K562 (cell line): ENCODE results near the gene FAM186B. TPM values are rescaled to one million over a fixed set of nuclear protein-coding genes. Genes with fewer than 3 reads are reported as not detected.

ENCODE experiments used
- ATAC-seq: fragments of 200-7000 bp; cut with Tn5 transposase; 3 replicates; pipeline ENCODE4 v1.9.1; 2020; ENCODE audit warnings: moderate library complexity
- BruUV-seq: library from RNA; stranded (reverse); fragments of 400-500 nt; replicated peaks from 2 replicates; lab custom pipeline; 2021; lab: Mats Ljungman, UMichigan
- CTCF ChIA-PET: fragments of 300-600 bp; formaldehyde crosslinking; extraction: SDS; loops from one replicate; lab custom pipeline; 2021; ENCODE audit warnings: low intra/inter-chr PET ratio; lab: Yijun Ruan, JAX
- POLR2A ChIA-PET: fragments of 300-600, 350-650 bp; sonication (Branson Sonifier 250); formaldehyde crosslinking; extraction: SDS; loops from one replicate; lab custom pipeline; 2021; ENCODE audit warnings: antibody characterized with exemption, inconsistent platforms; lab: Yijun Ruan, JAX
- DNase-seq, 4 experiments: peaks; one replicate each; pipeline versions ENCODE4 v3.0.0 to v3.0.0-alpha.2; 2011 to 2018; ENCODE audit warnings: low spot score in 3 of 4, mixed read lengths in 3 of 4; ENCODE audit errors: extremely low read depth in 1 of 4
- FAIRE-seq: peaks from 2 replicates; lab custom pipeline; 2011; peaks lifted over from hg19 to GRCh38; lab: Jason Lieb, UNC
- H2AFZ ChIP-seq: 2 replicates; pipeline ENCODE4 v1.6.0; 2011; ENCODE audit warnings: low read depth, low read length, control low read depth, inconsistent platforms
- H3K27ac ChIP-seq: fragments of 200-600 bp; 3 replicates; pipeline ENCODE4 v1.8.0; 2011; ENCODE audit warnings: low read depth, mild to moderate bottlenecking, control low read depth, inconsistent platforms, low read length, moderate library complexity, mixed read lengths; ENCODE audit errors: extremely low read depth
- H3K27me3 ChIP-seq, 2 experiments: fragments of 300-600 bp in 1 of 2; 2 replicates in 1 of 2; 3 replicates in 1 of 2; pipeline versions ENCODE4 v1.6.0 to v1.8.0; 2011; ENCODE audit warnings: inconsistent platforms in 2 of 2, low read length in 2 of 2, mild to moderate bottlenecking in 1 of 2, mixed read lengths in 1 of 2, moderate library complexity in 1 of 2; ENCODE audit not compliant: control insufficient read depth in 2 of 2, insufficient read depth in 2 of 2
- H3K36me3 ChIP-seq: fragments of 300-600 bp; 3 replicates; pipeline ENCODE4 v1.8.0; 2011; ENCODE audit warnings: mild to moderate bottlenecking, low read length, inconsistent platforms; ENCODE audit not compliant: control insufficient read depth, insufficient read depth
- H3K4me1 ChIP-seq, 2 experiments: fragments of 200-600 bp in 1 of 2; replicated peaks in 1 of 2; 2 replicates in 1 of 2; 3 replicates in 1 of 2; pipeline versions ENCODE4 v1.5.1 to v1.8.0; 2011; ENCODE audit warnings: inconsistent platforms in 2 of 2, low read length in 2 of 2, mild to moderate bottlenecking in 1 of 2, mixed read lengths in 1 of 2, moderate library complexity in 1 of 2; ENCODE audit not compliant: control insufficient read depth in 2 of 2, insufficient read depth in 2 of 2
- H3K4me2 ChIP-seq: 2 replicates; pipeline ENCODE4 v1.6.1; 2011; ENCODE audit warnings: low read length, control low read depth, inconsistent platforms, mixed read lengths; ENCODE audit not compliant: insufficient read depth
- H3K4me3 ChIP-seq: fragments of 200-600 bp; sonication (generic), shearing (Covaris generic); 2 replicates; pipeline ENCODE4 v1.5.1; 2016; ENCODE audit warnings: control low read depth, inconsistent platforms
- H3K79me2 ChIP-seq: fragments of 200-600 bp; 3 replicates; pipeline ENCODE4 v1.8.0; 2011; ENCODE audit warnings: low read length, inconsistent platforms; ENCODE audit not compliant: control insufficient read depth, insufficient read depth
- H3K9ac ChIP-seq, 2 experiments: 2 replicates each; pipeline versions ENCODE4 v1.6.0 to v1.6.1; 2011; ENCODE audit warnings: low read depth in 2 of 2, low read length in 2 of 2, control low read depth in 1 of 2, inconsistent platforms in 1 of 2, mild to moderate bottlenecking in 1 of 2, mixed read lengths in 1 of 2; ENCODE audit not compliant: insufficient read depth in 1 of 2
- H3K9me1 ChIP-seq: one replicate; pipeline ENCODE4 v1.6.0; 2011; ENCODE audit warnings: inconsistent platforms, mild to moderate bottlenecking, low read length, moderate library complexity; ENCODE audit not compliant: control insufficient read depth, insufficient read depth
- H3K9me3 ChIP-seq: replicated peaks from 2 replicates; pipeline ENCODE4 v1.5.1; 2011; ENCODE audit warnings: low read depth, low read length, inconsistent platforms; ENCODE audit not compliant: control insufficient read depth, insufficient read depth
- H4K20me1 ChIP-seq: replicated peaks from 2 replicates; pipeline ENCODE4 v1.6.1; 2011; ENCODE audit warnings: low read length, inconsistent platforms, mixed read lengths; ENCODE audit not compliant: control insufficient read depth, insufficient read depth
- NFYB ChIP-seq: IDR thresholded peaks from 2 replicates; pipeline ENCODE4 v1.6.1; 2011; ENCODE audit warnings: mild to moderate bottlenecking, moderate library complexity; ENCODE audit not compliant: insufficient read length; ENCODE audit errors: extremely low read depth
- PHF21A ChIP-seq: fragments of 450-650 bp; IDR thresholded peaks from 2 replicates; pipeline ENCODE4 v1.6.1; 2017; ENCODE audit warnings: low read depth, borderline replicate concordance
- POLR2B ChIP-seq: fragments of 450-650 bp; IDR thresholded peaks from 2 replicates; pipeline ENCODE4 v1.6.1; 2018; ENCODE audit warnings: low read depth; ENCODE audit not compliant: partially characterized antibody
- RBM14 ChIP-seq: fragments of 200-400 bp; formaldehyde crosslinking; IDR thresholded peaks from 2 replicates; pipeline ENCODE4 v1.6.1; 2018; ENCODE audit warnings: low read depth, mild to moderate bottlenecking, low read length, moderate library complexity, borderline replicate concordance; ENCODE audit not compliant: insufficient read depth
- SREBF2 ChIP-seq: sonication (generic); formaldehyde crosslinking; IDR thresholded peaks from 2 replicates; pipeline ENCODE4 v1.4.0; 2020; ENCODE audit warnings: mild to moderate bottlenecking, missing genetic modification reagents
- ZNF57 ChIP-seq: fragments of 450-650 bp; formaldehyde crosslinking; IDR thresholded peaks from 2 replicates; pipeline ENCODE4 v1.4.0; 2020; ENCODE audit warnings: mild to moderate bottlenecking, moderate library complexity
- ZNF589 ChIP-seq: fragments of 200-800 bp; sonication (Bioruptor generic); IDR thresholded peaks from 2 replicates; pipeline ENCODE4 v1.6.1; 2016; ENCODE audit warnings: low read depth, missing genetic modification characterization, missing compliant biosample characterization
- ZNF785 ChIP-seq: fragments of 250-450 bp; sonication (Bioruptor Pico); IDR thresholded peaks from 2 replicates; pipeline ENCODE4 v1.4.0; 2020; ENCODE audit warnings: mild to moderate bottlenecking
- WGBS: fragments of 100-300 bp; shearing (Covaris generic); methylation state at CpG from one replicate; pipeline ENCODE4 v1.1.6; 2016; ENCODE audit warnings: low coverage, mixed read lengths; ENCODE audit not compliant: insufficient coverage; ENCODE audit errors: missing lambda C conversion rate; 5-methylcytosine and 5-hydroxymethylcytosine counted together
- in situ Hi-C: fragments of 300-500 bp; cut with MboI; formaldehyde crosslinking; loops from 4 replicates; pipeline ENCODE4 v1.15.0; 2018; ENCODE audit warnings: inconsistent platforms, mixed read lengths
- intact Hi-C: fragments of 100-400 bp; cut with micrococcal nuclease; formaldehyde crosslinking; loops from 2 replicates; pipeline ENCODE4 v1.14.2; 2022
- polyA plus RNA-seq, 8 experiments: library from polyadenylated mRNA; depleted of rRNA in 4 of 8; stranded (reverse) in 5 of 8; unstranded in 3 of 8; fragments of >200 nt; fragmentation: Nextera tagmentation in 2 of 8; fragmentation: Illumina TruSeq in 1 of 8; extraction: Ambion mirVana in 2 of 8; extraction: Trizol in 1 of 8; gene quantifications; 2 replicates each; pipeline versions ENCODE4 v1.2.1 to v1.2.3, GENCODE V29; 2011 to 2014; ENCODE audit warnings: inconsistent platforms in 1 of 8, missing spikeins in 1 of 8
- total RNA-seq, 7 experiments: library from RNA; depleted of rRNA in 6 of 7; stranded (reverse); fragments of >200 nt in 6 of 7; fragmentation: Illumina TruSeq in 2 of 7; extraction: Trizol in 2 of 7; gene quantifications; 2 replicates each; pipeline versions ENCODE4 v1.2.1 to v1.2.3, GENCODE V29; 2011 to 2021; ENCODE audit warnings: low replicate concordance in 1 of 7
- TF ChIP-seq, protein P1 (sequence below): fragments of 450-650 bp; formaldehyde crosslinking; IDR thresholded peaks from 2 replicates; pipeline ENCODE4 v1.4.0; 2020; ENCODE audit warnings: mild to moderate bottlenecking, moderate library complexity
- TF ChIP-seq, protein P2 (sequence below): sonication (generic); formaldehyde crosslinking; IDR thresholded peaks from 2 replicates; pipeline ENCODE4 v1.8.0; 2022; ENCODE audit warnings: missing genetic modification reagents, mild to moderate bottlenecking, moderate library complexity, borderline replicate concordance
- TF ChIP-seq, protein P3 (sequence below): fragments of 250-450 bp; sonication (Bioruptor Pico); IDR thresholded peaks from 2 replicates; pipeline ENCODE4 v1.5.0; 2021; ENCODE audit warnings: mild to moderate bottlenecking, borderline replicate concordance
- TF ChIP-seq, protein P4 (sequence below): fragments of 450-650 bp; IDR thresholded peaks from 2 replicates; pipeline ENCODE4 v1.6.1; 2017; ENCODE audit warnings: antibody characterized with exemption, mild to moderate bottlenecking

The FAM186B gene
- total and polyA plus RNA-seq, 9 of the 15 experiments (the other 6 are each of a cell fraction or from before 2014, with no cell fraction given) = 0.07 to 0.42 (median 0.15) TPM

DNA sequence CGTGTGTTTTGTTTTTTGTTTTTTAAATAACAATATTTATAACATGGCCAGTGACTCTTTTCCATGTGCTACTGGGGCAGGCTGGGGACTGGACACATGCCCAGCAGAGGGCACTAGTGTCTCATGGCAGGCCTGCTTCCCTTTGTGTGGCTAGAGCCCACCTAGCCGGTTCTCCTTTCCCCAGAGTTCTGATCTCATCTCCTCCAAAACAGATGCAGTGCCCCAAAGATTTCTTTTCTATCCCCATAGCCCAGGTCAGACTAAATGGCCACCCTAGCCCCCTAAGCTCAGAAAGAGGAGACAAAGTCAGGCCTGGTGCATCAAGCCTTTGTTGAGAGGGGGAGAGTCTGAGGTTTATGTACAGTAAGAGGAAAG lies 39.2 kb upstream of the FAM186B start:
- no peaks in the 10 kb centered on the region for H3K27me3 ChIP-seq
- peak; percentile 92 for FAIRE-seq
- H3K4me1 ChIP-seq = peaks cover 0 to 16% of the 10 kb centered on the region in 2 experiments; a peak in 3 of 5 replicates
- no peaks in the 10 kb centered on the region for H3K9me3 ChIP-seq
- 0 out of 3 replicates have a peak overlapping the region, but pooled peaks have one; percentile 25 for H3K27ac ChIP-seq
- peak overlapping the region in 1 of 2 experiments; percentile 80; a peak in 2 of 4 replicates for H3K9ac ChIP-seq
- no peaks in the 10 kb centered on the region for H3K9me1 ChIP-seq
- H3K4me3 ChIP-seq = no peak overlapping the region
- no TSS peak for BruUV-seq
- H2AFZ ChIP-seq = 0 out of 2 replicates have a peak overlapping the region, but pooled peaks have one; percentile 30
- DNase-seq = peak; percentile 83 to 91 (median 87)
- ChIA-PET POLR2A (interaction anchor here (1.1 to 1.5 kb wide), 3 partner anchors 10 to 105 kb away, joined by 3 to 5 read pairs (median 3); partner anchors contain the start of gene TMBIM6), CTCF (interaction anchor here (0.6 to 3.3 kb wide), 5 partner anchors 63 to 549 kb away, joined by 3 to 66 read pairs (median 4); partner anchors contain the start of genes FMNL3 and TMBIM6)
- in situ Hi-C loops = loop anchor here (5.0 kb wide), 2 partner anchors 63 to 193 kb away; partner anchors contain the start of gene FMNL3
- H4K20me1 ChIP-seq = no peaks in the 10 kb centered on the region
- ATAC-seq = peak; percentile 95
- 14% methylated on average over 2 of the region's 2 CpGs for WGBS
- intact Hi-C loops = loop anchor here (1.0 to 5.0 kb wide), 4 partner anchors 63 to 193 kb away; partner anchors contain the start of gene FMNL3
- no peak overlapping the region for H3K4me2 ChIP-seq
- H3K79me2 ChIP-seq = no peaks in the 10 kb centered on the region
- H3K36me3 ChIP-seq = peaks cover 13% of the 10 kb centered on the region; the same call in 2 of the 3 replicates
- TF ChIP-seq ZNF57 (CRISPR knock-in tag) = no peak
- TF ChIP-seq PHF21A = no peak
- TF ChIP-seq RBM14 = no peak
- no peak for TF ChIP-seq NFYB
- TF ChIP-seq, protein P1, sequence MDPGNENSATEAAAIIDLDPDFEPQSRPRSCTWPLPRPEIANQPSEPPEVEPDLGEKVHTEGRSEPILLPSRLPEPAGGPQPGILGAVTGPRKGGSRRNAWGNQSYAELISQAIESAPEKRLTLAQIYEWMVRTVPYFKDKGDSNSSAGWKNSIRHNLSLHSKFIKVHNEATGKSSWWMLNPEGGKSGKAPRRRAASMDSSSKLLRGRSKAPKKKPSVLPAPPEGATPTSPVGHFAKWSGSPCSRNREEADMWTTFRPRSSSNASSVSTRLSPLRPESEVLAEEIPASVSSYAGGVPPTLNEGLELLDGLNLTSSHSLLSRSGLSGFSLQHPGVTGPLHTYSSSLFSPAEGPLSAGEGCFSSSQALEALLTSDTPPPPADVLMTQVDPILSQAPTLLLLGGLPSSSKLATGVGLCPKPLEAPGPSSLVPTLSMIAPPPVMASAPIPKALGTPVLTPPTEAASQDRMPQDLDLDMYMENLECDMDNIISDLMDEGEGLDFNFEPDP = no peak
- TF ChIP-seq, protein P2, sequence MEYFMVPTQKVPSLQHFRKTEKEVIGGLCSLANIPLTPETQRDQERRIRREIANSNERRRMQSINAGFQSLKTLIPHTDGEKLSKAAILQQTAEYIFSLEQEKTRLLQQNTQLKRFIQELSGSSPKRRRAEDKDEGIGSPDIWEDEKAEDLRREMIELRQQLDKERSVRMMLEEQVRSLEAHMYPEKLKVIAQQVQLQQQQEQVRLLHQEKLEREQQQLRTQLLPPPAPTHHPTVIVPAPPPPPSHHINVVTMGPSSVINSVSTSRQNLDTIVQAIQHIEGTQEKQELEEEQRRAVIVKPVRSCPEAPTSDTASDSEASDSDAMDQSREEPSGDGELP (CRISPR knock-in tag) = peak; percentile 20; the same call in 1 of the 2 replicates
- TF ChIP-seq ZNF785 (CRISPR knock-in tag) = no peak
- TF ChIP-seq POLR2B = no peak
- TF ChIP-seq, protein P3, sequence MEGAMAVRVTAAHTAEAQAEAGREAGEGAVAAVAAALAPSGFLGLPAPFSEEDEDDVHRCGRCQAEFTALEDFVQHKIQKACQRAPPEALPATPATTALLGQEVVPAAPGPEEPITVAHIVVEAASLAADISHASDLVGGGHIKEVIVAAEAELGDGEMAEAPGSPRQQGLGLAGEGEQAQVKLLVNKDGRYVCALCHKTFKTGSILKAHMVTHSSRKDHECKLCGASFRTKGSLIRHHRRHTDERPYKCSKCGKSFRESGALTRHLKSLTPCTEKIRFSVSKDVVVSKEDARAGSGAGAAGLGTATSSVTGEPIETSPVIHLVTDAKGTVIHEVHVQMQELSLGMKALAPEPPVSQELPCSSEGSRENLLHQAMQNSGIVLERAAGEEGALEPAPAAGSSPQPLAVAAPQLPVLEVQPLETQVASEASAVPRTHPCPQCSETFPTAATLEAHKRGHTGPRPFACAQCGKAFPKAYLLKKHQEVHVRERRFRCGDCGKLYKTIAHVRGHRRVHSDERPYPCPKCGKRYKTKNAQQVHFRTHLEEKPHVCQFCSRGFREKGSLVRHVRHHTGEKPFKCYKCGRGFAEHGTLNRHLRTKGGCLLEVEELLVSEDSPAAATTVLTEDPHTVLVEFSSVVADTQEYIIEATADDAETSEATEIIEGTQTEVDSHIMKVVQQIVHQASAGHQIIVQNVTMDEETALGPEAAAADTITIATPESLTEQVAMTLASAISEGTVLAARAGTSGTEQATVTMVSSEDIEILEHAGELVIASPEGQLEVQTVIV (CRISPR knock-in tag) = no peak
- TF ChIP-seq ZNF589 (CRISPR knock-in tag) = no peak
- TF ChIP-seq, protein P4, sequence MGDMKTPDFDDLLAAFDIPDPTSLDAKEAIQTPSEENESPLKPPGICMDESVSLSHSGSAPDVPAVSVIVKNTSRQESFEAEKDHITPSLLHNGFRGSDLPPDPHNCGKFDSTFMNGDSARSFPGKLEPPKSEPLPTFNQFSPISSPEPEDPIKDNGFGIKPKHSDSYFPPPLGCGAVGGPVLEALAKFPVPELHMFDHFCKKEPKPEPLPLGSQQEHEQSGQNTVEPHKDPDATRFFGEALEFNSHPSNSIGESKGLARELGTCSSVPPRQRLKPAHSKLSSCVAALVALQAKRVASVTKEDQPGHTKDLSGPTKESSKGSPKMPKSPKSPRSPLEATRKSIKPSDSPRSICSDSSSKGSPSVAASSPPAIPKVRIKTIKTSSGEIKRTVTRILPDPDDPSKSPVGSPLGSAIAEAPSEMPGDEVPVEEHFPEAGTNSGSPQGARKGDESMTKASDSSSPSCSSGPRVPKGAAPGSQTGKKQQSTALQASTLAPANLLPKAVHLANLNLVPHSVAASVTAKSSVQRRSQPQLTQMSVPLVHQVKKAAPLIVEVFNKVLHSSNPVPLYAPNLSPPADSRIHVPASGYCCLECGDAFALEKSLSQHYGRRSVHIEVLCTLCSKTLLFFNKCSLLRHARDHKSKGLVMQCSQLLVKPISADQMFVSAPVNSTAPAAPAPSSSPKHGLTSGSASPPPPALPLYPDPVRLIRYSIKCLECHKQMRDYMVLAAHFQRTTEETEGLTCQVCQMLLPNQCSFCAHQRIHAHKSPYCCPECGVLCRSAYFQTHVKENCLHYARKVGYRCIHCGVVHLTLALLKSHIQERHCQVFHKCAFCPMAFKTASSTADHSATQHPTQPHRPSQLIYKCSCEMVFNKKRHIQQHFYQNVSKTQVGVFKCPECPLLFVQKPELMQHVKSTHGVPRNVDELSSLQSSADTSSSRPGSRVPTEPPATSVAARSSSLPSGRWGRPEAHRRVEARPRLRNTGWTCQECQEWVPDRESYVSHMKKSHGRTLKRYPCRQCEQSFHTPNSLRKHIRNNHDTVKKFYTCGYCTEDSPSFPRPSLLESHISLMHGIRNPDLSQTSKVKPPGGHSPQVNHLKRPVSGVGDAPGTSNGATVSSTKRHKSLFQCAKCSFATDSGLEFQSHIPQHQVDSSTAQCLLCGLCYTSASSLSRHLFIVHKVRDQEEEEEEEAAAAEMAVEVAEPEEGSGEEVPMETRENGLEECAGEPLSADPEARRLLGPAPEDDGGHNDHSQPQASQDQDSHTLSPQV = 0 out of 2 replicates have a peak, but pooled peaks have one; percentile 33
- no peak for TF ChIP-seq SREBF2 (CRISPR knock-in tag)
